Astrocyte (in vitro differentiated cells and primary cell): Measurements from ENCODE around the gene KLHL26. TPM values are rescaled to one million over a fixed set of nuclear protein-coding genes. Genes with fewer than 3 reads are reported as not detected.

Experiments used
- DNase-seq: peaks from one replicate; pipeline ENCODE4 v3.0.0-alpha.2; 2010; ENCODE audit warnings: low read depth
- FAIRE-seq: peaks from 2 replicates; lab custom pipeline; 2011; peaks lifted over from hg19 to GRCh38; lab: Jason Lieb, UNC
- H2AFZ ChIP-seq: 2 replicates; pipeline ENCODE4 v1.6.0; 2012; ENCODE audit warnings: low read depth, low read length, inconsistent platforms
- H3K27ac ChIP-seq: 2 replicates; pipeline ENCODE4 v1.5.1; 2011; ENCODE audit warnings: low read depth, low read length, inconsistent platforms
- H3K27me3 ChIP-seq: 2 replicates; pipeline ENCODE4 v1.6.0; 2011; ENCODE audit warnings: low read length, inconsistent platforms; ENCODE audit not compliant: insufficient read depth
- H3K36me3 ChIP-seq: 2 replicates; pipeline ENCODE4 v1.5.1; 2011; ENCODE audit warnings: low read length, inconsistent platforms; ENCODE audit not compliant: insufficient read depth
- H3K4me1 ChIP-seq: 2 replicates; pipeline ENCODE4 v1.5.1; 2011; ENCODE audit warnings: low read length, inconsistent platforms; ENCODE audit not compliant: insufficient read depth
- H3K4me2 ChIP-seq: 2 replicates; pipeline ENCODE4 v1.6.0; 2012; ENCODE audit warnings: low read length, inconsistent platforms
- H3K4me3 ChIP-seq: 2 replicates; pipeline ENCODE4 v1.5.1; 2011; ENCODE audit warnings: low read depth, mild to moderate bottlenecking, low read length, inconsistent platforms; ENCODE audit not compliant: insufficient read depth
- H3K79me2 ChIP-seq: 2 replicates; pipeline ENCODE4 v1.6.0; 2012; ENCODE audit warnings: mild to moderate bottlenecking, low read length, inconsistent platforms; ENCODE audit not compliant: insufficient read depth
- H3K9ac ChIP-seq: 2 replicates; pipeline ENCODE4 v1.6.0; 2012; ENCODE audit warnings: mild to moderate bottlenecking, low read length, inconsistent platforms
- H3K9me3 ChIP-seq: 2 replicates; pipeline ENCODE4 v1.5.1; 2012; ENCODE audit warnings: low read depth, mild to moderate bottlenecking, low read length, inconsistent platforms; ENCODE audit not compliant: insufficient read depth
- H4K20me1 ChIP-seq: 2 replicates; pipeline ENCODE4 v1.6.0; 2012; ENCODE audit warnings: low read length, inconsistent platforms; ENCODE audit not compliant: insufficient read depth
- H3K27ac Mint-ChIP-seq: one replicate; pipeline ENCODE4 v1.8.0; 2021; ENCODE audit warnings: mild to moderate bottlenecking, mixed read lengths; ENCODE audit not compliant: unreplicated experiment
- H3K27me3 Mint-ChIP-seq: one replicate; pipeline ENCODE4 v1.8.0; 2021; ENCODE audit warnings: low read depth, mixed read lengths; ENCODE audit not compliant: unreplicated experiment
- H3K36me3 Mint-ChIP-seq: one replicate; pipeline ENCODE4 v1.8.0; 2021; ENCODE audit warnings: low read depth, mixed read lengths; ENCODE audit not compliant: unreplicated experiment
- H3K4me1 Mint-ChIP-seq: one replicate; pipeline ENCODE4 v1.8.0; 2021; ENCODE audit warnings: low read depth, mixed read lengths; ENCODE audit not compliant: unreplicated experiment
- H3K4me3 Mint-ChIP-seq: one replicate; pipeline ENCODE4 v1.8.0; 2021; ENCODE audit warnings: mild to moderate bottlenecking, moderate library complexity, mixed read lengths; ENCODE audit not compliant: unreplicated experiment
- H3K9me3 Mint-ChIP-seq: one replicate; pipeline ENCODE4 v1.8.0; 2021; ENCODE audit warnings: mild to moderate bottlenecking, mixed read lengths; ENCODE audit not compliant: unreplicated experiment
- EZH2 ChIP-seq: IDR thresholded peaks from 2 replicates; pipeline ENCODE4 v1.6.1; 2012; ENCODE audit warnings: mild to moderate bottlenecking, low read length, inconsistent platforms; ENCODE audit not compliant: insufficient read depth
- total RNA-seq: library from RNA; stranded (reverse); gene quantifications from 2 replicates; pipeline ENCODE4 v1.2.1, GENCODE V29; 2021
- TF ChIP-seq, protein P1 (sequence below): IDR thresholded peaks from 2 replicates; pipeline ENCODE4 v1.5.1; 2011; ENCODE audit warnings: low read depth, mild to moderate bottlenecking, inconsistent platforms, low read length, moderate library complexity; ENCODE audit not compliant: insufficient read depth

KLHL26 gene
- total RNA-seq, 1 donor from 2014 or later: 4.4 TPM

DNA sequence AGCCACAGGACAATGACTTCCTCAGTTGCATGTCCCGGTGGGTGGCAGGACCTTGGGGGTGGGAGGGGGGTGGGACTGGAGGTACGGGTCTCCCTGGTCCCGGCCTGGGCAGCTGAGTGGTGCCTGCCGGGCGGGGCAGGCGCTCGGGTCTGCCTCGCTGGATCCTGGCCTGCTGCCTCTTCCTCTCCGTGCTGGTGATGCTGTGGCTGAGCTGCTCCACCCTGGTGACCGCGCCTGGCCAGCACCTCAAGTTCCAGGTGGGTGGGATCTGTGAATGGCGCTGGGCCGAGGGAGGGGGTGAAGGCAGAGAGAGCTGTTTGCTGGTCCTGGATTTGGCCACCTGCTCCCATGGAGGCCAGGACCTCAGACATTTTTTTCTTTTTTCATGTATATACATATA is 18.6 kb upstream of the KLHL26 start:
- Histone ChIP-seq H3K4me1 (no peaks in the 10 kb centered on the region), H3K9me3 (peaks cover 2% of the 10 kb centered on the region), H3K4me3 (no peak overlapping the region), H4K20me1 (no peaks in the 10 kb centered on the region), H2AFZ (no peak overlapping the region), H3K9ac (no peak overlapping the region), H3K4me2 (no peak overlapping the region), H3K79me2 (no peaks in the 10 kb centered on the region), H3K27me3 (peaks cover 9% of the 10 kb centered on the region), H3K27ac (no peak overlapping the region), H3K36me3 (no peaks in the 10 kb centered on the region)
- DNase-seq (no peak), FAIRE-seq (no peak)
- Mint-ChIP-seq H3K27ac (no peak overlapping the region), H3K9me3 (peaks cover 18% of the 10 kb centered on the region), H3K27me3 (peaks cover 47% of the 10 kb centered on the region), H3K36me3 (peaks cover 4% of the 10 kb centered on the region), H3K4me3 (no peak overlapping the region), H3K4me1 (no peaks in the 10 kb centered on the region)
- TF ChIP-seq, protein P1, sequence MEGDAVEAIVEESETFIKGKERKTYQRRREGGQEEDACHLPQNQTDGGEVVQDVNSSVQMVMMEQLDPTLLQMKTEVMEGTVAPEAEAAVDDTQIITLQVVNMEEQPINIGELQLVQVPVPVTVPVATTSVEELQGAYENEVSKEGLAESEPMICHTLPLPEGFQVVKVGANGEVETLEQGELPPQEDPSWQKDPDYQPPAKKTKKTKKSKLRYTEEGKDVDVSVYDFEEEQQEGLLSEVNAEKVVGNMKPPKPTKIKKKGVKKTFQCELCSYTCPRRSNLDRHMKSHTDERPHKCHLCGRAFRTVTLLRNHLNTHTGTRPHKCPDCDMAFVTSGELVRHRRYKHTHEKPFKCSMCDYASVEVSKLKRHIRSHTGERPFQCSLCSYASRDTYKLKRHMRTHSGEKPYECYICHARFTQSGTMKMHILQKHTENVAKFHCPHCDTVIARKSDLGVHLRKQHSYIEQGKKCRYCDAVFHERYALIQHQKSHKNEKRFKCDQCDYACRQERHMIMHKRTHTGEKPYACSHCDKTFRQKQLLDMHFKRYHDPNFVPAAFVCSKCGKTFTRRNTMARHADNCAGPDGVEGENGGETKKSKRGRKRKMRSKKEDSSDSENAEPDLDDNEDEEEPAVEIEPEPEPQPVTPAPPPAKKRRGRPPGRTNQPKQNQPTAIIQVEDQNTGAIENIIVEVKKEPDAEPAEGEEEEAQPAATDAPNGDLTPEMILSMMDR: no peak
- TF ChIP-seq EZH2: no peak

DNA sequence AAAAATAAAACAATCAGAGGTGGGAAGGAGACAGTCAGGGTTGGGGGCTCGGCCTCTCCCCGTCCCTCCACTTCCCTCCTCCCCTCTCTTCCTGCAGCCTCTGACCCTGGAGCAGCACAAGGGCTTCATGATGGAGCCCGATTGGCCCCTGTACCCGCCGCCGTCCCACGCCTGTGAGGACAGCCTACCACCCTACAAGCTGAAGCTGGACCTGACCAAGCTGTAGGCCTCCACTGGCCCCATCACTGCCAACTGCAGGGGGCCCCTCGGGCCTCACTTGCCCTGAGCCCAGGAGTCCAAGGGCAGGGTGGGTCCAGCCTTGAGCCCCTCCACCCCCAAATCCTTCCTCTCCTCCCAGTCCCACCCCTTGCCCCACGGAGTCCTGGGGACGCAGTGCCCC is 16.5 kb upstream of the KLHL26 start:
- no peak overlapping the region for H3K9ac ChIP-seq
- FAIRE-seq (no peak), DNase-seq (no peak)
- no peak overlapping the region for H2AFZ ChIP-seq
- Mint-ChIP-seq H3K4me3 (no peak overlapping the region), H3K9me3 (peaks cover 14% of the 10 kb centered on the region), H3K27ac (no peak overlapping the region), H3K4me1 (no peaks in the 10 kb centered on the region), H3K36me3 (peaks cover 4% of the 10 kb centered on the region), H3K27me3 (peaks cover 38% of the 10 kb centered on the region)
- TF ChIP-seq, protein P1: no peak
- no peak for TF ChIP-seq EZH2
- H3K79me2 ChIP-seq: no peaks in the 10 kb centered on the region
- no peaks in the 10 kb centered on the region for H3K27me3 ChIP-seq
- peaks cover 2% of the 10 kb centered on the region for H3K9me3 ChIP-seq
- H4K20me1 ChIP-seq: no peaks in the 10 kb centered on the region
- H3K4me2 ChIP-seq: no peak overlapping the region
- no peak overlapping the region for H3K27ac ChIP-seq
- no peaks in the 10 kb centered on the region for H3K4me1 ChIP-seq
- H3K36me3 ChIP-seq: no peaks in the 10 kb centered on the region
- no peak overlapping the region for H3K4me3 ChIP-seq

DNA sequence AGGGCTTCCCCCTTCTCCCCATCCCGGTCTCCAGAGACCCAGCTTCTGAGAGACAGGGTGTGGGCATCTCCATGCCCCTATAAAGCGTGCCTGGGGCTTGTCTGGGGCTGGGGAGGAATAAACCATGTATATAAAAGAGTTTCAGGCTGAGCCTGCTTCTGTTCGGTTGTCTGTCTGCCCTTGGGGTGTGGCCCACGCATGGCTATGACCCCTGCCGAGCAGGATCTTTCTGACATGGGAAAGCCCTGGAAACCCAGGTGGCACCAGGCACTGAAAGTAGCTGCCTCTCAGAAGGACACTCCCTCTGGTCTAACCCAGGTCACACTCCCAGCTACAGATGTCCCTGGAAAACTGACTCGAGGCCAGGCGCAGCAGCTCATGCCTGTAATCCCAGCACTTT is 15.9 kb upstream of the KLHL26 start:
- H3K4me1 Mint-ChIP-seq: no peaks in the 10 kb centered on the region
- Histone ChIP-seq H3K27me3 (no peaks in the 10 kb centered on the region), H3K9ac (no peak overlapping the region), H2AFZ (no peak overlapping the region), H3K36me3 (no peaks in the 10 kb centered on the region), H3K4me3 (no peak overlapping the region), H3K4me1 (no peaks in the 10 kb centered on the region), H4K20me1 (no peaks in the 10 kb centered on the region), H3K4me2 (no peak overlapping the region), H3K9me3 (peaks cover 2% of the 10 kb centered on the region), H3K79me2 (no peaks in the 10 kb centered on the region), H3K27ac (no peak overlapping the region)
- H3K4me3 Mint-ChIP-seq: no peak overlapping the region
- FAIRE-seq (no peak), DNase-seq (no peak)
- H3K27ac Mint-ChIP-seq: no peak overlapping the region
- no peak for TF ChIP-seq EZH2
- TF ChIP-seq, protein P1: no peak
- peaks cover 4% of the 10 kb centered on the region for H3K36me3 Mint-ChIP-seq
- peaks cover 14% of the 10 kb centered on the region for H3K9me3 Mint-ChIP-seq
- peaks cover 33% of the 10 kb centered on the region for H3K27me3 Mint-ChIP-seq
